K562 (cell line): Measurements from ENCODE around the gene UQCC5. TPM values are rescaled to one million over a fixed set of nuclear protein-coding genes. Genes with fewer than 3 reads are reported as not detected.

Source experiments
- CC2D1A ChIP-seq: fragments of 450-650 bp; IDR thresholded peaks from 2 replicates; pipeline ENCODE4 v1.6.1; 2017; ENCODE audit warnings: mild to moderate bottlenecking
- CXXC5 ChIP-seq: fragments of 250-450 bp; sonication (Bioruptor Pico); IDR thresholded peaks from 2 replicates; pipeline ENCODE4 v1.8.0; 2022; ENCODE audit warnings: inconsistent platforms, mild to moderate bottlenecking, moderate library complexity
- EHMT2 ChIP-seq: fragments of 450-650 bp; IDR thresholded peaks from 2 replicates; pipeline ENCODE4 v1.6.1; 2018; ENCODE audit warnings: antibody characterized with exemption
- ERF ChIP-seq: fragments of 450-650 bp; formaldehyde crosslinking; IDR thresholded peaks from 2 replicates; pipeline ENCODE4 v1.4.0; 2020; ENCODE audit warnings: mild to moderate bottlenecking, mixed read lengths
- HDAC3 ChIP-seq: fragments of 450-650 bp; IDR thresholded peaks from 2 replicates; pipeline ENCODE4 v1.6.1; 2018; ENCODE audit warnings: borderline replicate concordance, mild to moderate bottlenecking, moderate library complexity; ENCODE audit not compliant: partially characterized antibody
- KDM2B ChIP-seq: fragments of 250-450 bp; sonication (Bioruptor Pico); IDR thresholded peaks from 2 replicates; pipeline ENCODE4 v1.8.0; 2021; ENCODE audit warnings: mild to moderate bottlenecking, moderate library complexity
- MTA3 ChIP-seq: fragments of 450-650 bp; formaldehyde crosslinking; IDR thresholded peaks from 2 replicates; pipeline ENCODE4 v1.6.1; 2017; ENCODE audit warnings: mild to moderate bottlenecking, borderline replicate concordance
- NFIX ChIP-seq: fragments of 250-450 bp; sonication (Bioruptor Pico); IDR thresholded peaks from 2 replicates; pipeline ENCODE4 v1.4.0; 2020; ENCODE audit warnings: low read depth, mild to moderate bottlenecking, moderate library complexity
- SMARCA5 ChIP-seq: fragments of 450-650 bp; IDR thresholded peaks from 2 replicates; pipeline ENCODE4 v1.6.1; 2016
- ZFP30 ChIP-seq: fragments of 250-450 bp; sonication (Bioruptor Pico); IDR thresholded peaks from 2 replicates; pipeline ENCODE4 v1.8.0; 2022; ENCODE audit warnings: moderate library complexity, mild to moderate bottlenecking, inconsistent platforms, borderline replicate concordance
- ZNF197 ChIP-seq: fragments of 200-800 bp; sonication (Bioruptor generic); IDR thresholded peaks from 2 replicates; pipeline ENCODE4 v1.6.1; 2016; ENCODE audit warnings: low read depth, missing genetic modification characterization, missing compliant biosample characterization
- polyA plus RNA-seq, 8 experiments: library from polyadenylated mRNA; depleted of rRNA in 4 of 8; stranded (reverse) in 5 of 8; unstranded in 3 of 8; fragments of >200 nt; fragmentation: Nextera tagmentation in 2 of 8; fragmentation: Illumina TruSeq in 1 of 8; extraction: Ambion mirVana in 2 of 8; extraction: Trizol in 1 of 8; gene quantifications; 2 replicates each; pipeline versions ENCODE4 v1.2.1 to v1.2.3, GENCODE V29; 2011 to 2014; ENCODE audit warnings: inconsistent platforms in 1 of 8, missing spikeins in 1 of 8
- total RNA-seq, 7 experiments: library from RNA; depleted of rRNA in 6 of 7; stranded (reverse); fragments of >200 nt in 6 of 7; fragmentation: Illumina TruSeq in 2 of 7; extraction: Trizol in 2 of 7; gene quantifications; 2 replicates each; pipeline versions ENCODE4 v1.2.1 to v1.2.3, GENCODE V29; 2011 to 2021; ENCODE audit warnings: low replicate concordance in 1 of 7
- TF ChIP-seq, protein P1 (sequence below), 2 experiments: IDR thresholded peaks; 2 replicates each; pipeline ENCODE4 v1.6.1; 2012; ENCODE audit warnings: improper control_type of control experiment in 2 of 2, low read depth in 2 of 2, low read length in 2 of 2, borderline replicate concordance in 1 of 2
- TF ChIP-seq, protein P2 (sequence below): fragments of 450-650 bp; IDR thresholded peaks from 2 replicates; pipeline ENCODE4 v1.6.1; 2016; ENCODE audit warnings: mild to moderate bottlenecking
- TF ChIP-seq, protein P3 (sequence below): fragments of 450-650 bp; conservative IDR thresholded peaks from 2 replicates; pipeline ENCODE4 v1.6.1; 2016; ENCODE audit warnings: missing genetic modification characterization, low read depth, mild to moderate bottlenecking, control low read depth, missing compliant biosample characterization
- TF ChIP-seq, protein P4 (sequence below): fragments of 450-650 bp; IDR thresholded peaks from one replicate; pipeline ENCODE4 v1.6.1; 2018; ENCODE audit warnings: mild to moderate bottlenecking, moderate library complexity; ENCODE audit not compliant: partially characterized antibody

UQCC5 gene
- total and polyA plus RNA-seq, 9 of the 15 experiments (the other 6 are each of a cell fraction or from before 2014, with no cell fraction given), result 10.2 to 55.4 (median 33.8) TPM

DNA sequence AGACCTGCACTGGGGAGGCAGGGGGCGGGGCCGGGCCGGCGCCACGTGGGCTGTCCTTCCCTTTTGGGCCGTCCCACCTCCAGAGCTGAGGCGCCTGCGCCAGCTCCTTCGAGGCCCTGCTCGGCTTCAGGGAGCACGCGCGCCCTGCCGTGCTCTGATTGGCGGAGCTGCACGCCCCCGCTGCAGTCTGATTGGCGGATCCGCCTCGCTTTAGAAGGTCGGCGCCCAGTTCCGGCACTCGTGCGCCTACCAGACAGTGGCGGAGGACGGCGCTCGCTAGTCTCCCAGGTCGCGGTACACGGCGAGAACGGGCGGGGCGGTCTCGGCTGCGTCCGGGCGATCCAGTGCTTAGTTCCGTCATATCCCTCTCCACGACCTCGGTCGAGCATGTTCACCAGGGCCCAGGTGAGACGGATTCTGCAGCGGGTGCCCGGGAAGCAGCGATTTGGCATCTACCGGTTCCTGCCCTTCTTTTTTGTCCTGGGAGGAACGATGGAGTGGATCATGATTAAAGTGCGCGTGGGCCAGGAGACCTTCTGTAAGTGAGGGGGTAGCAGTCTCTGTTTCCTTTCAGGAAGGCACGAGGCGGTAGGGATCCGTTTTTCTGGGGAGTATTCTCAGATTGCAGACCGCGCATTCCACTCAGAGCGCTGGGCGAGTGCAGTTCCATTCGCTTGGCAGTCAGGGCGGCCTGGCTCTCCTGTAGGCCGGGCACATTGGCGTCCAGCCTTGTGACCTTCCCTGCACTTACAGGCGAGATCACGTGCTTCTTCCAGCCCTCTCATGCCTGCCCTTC is at the start of gene UQCC5 (continued):
- TF ChIP-seq, protein P1, sequence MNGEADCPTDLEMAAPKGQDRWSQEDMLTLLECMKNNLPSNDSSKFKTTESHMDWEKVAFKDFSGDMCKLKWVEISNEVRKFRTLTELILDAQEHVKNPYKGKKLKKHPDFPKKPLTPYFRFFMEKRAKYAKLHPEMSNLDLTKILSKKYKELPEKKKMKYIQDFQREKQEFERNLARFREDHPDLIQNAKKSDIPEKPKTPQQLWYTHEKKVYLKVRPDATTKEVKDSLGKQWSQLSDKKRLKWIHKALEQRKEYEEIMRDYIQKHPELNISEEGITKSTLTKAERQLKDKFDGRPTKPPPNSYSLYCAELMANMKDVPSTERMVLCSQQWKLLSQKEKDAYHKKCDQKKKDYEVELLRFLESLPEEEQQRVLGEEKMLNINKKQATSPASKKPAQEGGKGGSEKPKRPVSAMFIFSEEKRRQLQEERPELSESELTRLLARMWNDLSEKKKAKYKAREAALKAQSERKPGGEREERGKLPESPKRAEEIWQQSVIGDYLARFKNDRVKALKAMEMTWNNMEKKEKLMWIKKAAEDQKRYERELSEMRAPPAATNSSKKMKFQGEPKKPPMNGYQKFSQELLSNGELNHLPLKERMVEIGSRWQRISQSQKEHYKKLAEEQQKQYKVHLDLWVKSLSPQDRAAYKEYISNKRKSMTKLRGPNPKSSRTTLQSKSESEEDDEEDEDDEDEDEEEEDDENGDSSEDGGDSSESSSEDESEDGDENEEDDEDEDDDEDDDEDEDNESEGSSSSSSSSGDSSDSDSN (IDR thresholded peaks at IDR 0.05; ENCODE audit: borderline replicate concordance in 1 of 2, low read depth in 2 of 2, low read length in 2 of 2), result peak in 1 of 2 experiments; percentile 24; a peak in 1 of 4 replicates
- no peak for TF ChIP-seq ZFP30 (CRISPR knock-in tag)
- peak; percentile 74; the same call in 1 of the 2 replicates for TF ChIP-seq MTA3
- TF ChIP-seq, protein P2, sequence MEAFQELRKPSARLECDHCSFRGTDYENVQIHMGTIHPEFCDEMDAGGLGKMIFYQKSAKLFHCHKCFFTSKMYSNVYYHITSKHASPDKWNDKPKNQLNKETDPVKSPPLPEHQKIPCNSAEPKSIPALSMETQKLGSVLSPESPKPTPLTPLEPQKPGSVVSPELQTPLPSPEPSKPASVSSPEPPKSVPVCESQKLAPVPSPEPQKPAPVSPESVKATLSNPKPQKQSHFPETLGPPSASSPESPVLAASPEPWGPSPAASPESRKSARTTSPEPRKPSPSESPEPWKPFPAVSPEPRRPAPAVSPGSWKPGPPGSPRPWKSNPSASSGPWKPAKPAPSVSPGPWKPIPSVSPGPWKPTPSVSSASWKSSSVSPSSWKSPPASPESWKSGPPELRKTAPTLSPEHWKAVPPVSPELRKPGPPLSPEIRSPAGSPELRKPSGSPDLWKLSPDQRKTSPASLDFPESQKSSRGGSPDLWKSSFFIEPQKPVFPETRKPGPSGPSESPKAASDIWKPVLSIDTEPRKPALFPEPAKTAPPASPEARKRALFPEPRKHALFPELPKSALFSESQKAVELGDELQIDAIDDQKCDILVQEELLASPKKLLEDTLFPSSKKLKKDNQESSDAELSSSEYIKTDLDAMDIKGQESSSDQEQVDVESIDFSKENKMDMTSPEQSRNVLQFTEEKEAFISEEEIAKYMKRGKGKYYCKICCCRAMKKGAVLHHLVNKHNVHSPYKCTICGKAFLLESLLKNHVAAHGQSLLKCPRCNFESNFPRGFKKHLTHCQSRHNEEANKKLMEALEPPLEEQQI, result no peak
- TF ChIP-seq CXXC5 (CRISPR knock-in tag), result peak; percentile 78
- TF ChIP-seq, protein P3, sequence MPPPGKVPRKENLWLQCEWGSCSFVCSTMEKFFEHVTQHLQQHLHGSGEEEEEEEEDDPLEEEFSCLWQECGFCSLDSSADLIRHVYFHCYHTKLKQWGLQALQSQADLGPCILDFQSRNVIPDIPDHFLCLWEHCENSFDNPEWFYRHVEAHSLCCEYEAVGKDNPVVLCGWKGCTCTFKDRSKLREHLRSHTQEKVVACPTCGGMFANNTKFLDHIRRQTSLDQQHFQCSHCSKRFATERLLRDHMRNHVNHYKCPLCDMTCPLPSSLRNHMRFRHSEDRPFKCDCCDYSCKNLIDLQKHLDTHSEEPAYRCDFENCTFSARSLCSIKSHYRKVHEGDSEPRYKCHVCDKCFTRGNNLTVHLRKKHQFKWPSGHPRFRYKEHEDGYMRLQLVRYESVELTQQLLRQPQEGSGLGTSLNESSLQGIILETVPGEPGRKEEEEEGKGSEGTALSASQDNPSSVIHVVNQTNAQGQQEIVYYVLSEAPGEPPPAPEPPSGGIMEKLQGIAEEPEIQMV (tag), result peak; percentile 98
- TF ChIP-seq EHMT2, result no peak
- TF ChIP-seq CC2D1A, result peak; percentile 100
- TF ChIP-seq, protein P4, sequence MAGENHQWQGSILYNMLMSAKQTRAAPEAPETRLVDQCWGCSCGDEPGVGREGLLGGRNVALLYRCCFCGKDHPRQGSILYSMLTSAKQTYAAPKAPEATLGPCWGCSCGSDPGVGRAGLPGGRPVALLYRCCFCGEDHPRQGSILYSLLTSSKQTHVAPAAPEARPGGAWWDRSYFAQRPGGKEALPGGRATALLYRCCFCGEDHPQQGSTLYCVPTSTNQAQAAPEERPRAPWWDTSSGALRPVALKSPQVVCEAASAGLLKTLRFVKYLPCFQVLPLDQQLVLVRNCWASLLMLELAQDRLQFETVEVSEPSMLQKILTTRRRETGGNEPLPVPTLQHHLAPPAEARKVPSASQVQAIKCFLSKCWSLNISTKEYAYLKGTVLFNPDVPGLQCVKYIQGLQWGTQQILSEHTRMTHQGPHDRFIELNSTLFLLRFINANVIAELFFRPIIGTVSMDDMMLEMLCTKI, result no peak
- no peak for TF ChIP-seq ZNF197 (CRISPR knock-in tag)
- TF ChIP-seq NFIX (CRISPR knock-in tag), result no peak
- TF ChIP-seq HDAC3, result no peak
- 0 out of 2 replicates have a peak, but pooled peaks have one; percentile 37 for TF ChIP-seq ERF (CRISPR knock-in tag)
- TF ChIP-seq SMARCA5, result no peak
- no peak for TF ChIP-seq KDM2B (CRISPR knock-in tag)
